Sigmoid colon (tissue), 7 donors: Measurements from ENCODE around the gene RUNX1. TPM values are rescaled to one million over a fixed set of nuclear protein-coding genes. Genes with fewer than 3 reads are reported as not detected.

ENCODE experiments used
- DNase-seq: peaks from one replicate; pipeline ENCODE4 v3.0.0-alpha.2; 2019
- H3K27ac ChIP-seq, 4 donors: fragments of 200-600 bp; sonication (generic); one replicate each; pipeline ENCODE4 v1.5.1; 2016 to 2019; ENCODE audit warnings: mild to moderate bottlenecking in 1 of 4
- H3K27me3 ChIP-seq, 3 donors: fragments of 200-600 bp; sonication (generic); one replicate each; pipeline ENCODE4 v1.5.1; 2019; ENCODE audit warnings: mild to moderate bottlenecking in 1 of 3
- H3K36me3 ChIP-seq, 4 donors: fragments of 200-600 bp; sonication (generic); one replicate each; pipeline ENCODE4 v1.5.1; 2016 to 2019
- H3K4me1 ChIP-seq, 4 donors: fragments of 200-600 bp; sonication (generic); one replicate each; pipeline ENCODE4 v1.5.1; 2017 to 2019
- H3K4me3 ChIP-seq, 4 donors: fragments of 200-600 bp; sonication (generic); one replicate each; pipeline ENCODE4 v1.5.1; 2017 to 2019; ENCODE audit warnings: mild to moderate bottlenecking in 2 of 4, moderate library complexity in 1 of 4
- H3K9me3 ChIP-seq, 4 donors: fragments of 200-600 bp in 3 of 4; sonication (generic) in 3 of 4; one replicate each; pipeline versions ENCODE4 v1.5.1 to v1.6.1; 2013 to 2019
- EP300 ChIP-seq, 4 donors: sonication (generic); formaldehyde crosslinking; IDR thresholded peaks; one replicate each; pipeline ENCODE4 v1.6.1; 2017; ENCODE audit warnings: antibody characterized with exemption in 4 of 4
- POLR2A ChIP-seq, 2 donors: fragments of 450-650 bp; IDR thresholded peaks; one replicate each; pipeline ENCODE4 v1.6.1; 2016; ENCODE audit warnings: antibody characterized with exemption in 2 of 2, mild to moderate bottlenecking in 2 of 2, moderate library complexity in 2 of 2
- POLR2AphosphoS5 ChIP-seq, 4 donors: sonication (generic); formaldehyde crosslinking; IDR thresholded peaks; one replicate each; pipeline ENCODE4 v1.6.1; 2017; ENCODE audit warnings: antibody characterized with exemption in 4 of 4
- WGBS, 2 donors: extraction: QIAGEN DNeasy Blood & Tissue Kit; methylation state at CpG; one replicate each; pipeline ENCODE4 v1.1.7; 2013; 5-methylcytosine and 5-hydroxymethylcytosine counted together
- intact Hi-C: fragments of 100-400 bp; cut with DNase I; formaldehyde crosslinking; loops from one replicate; pipeline ENCODE4 v1.15.1; 2023
- polyA plus RNA-seq, 3 donors: library from polyadenylated mRNA; stranded (reverse); fragments of 200-250 nt; gene quantifications; one replicate each; pipeline ENCODE4 v1.2.3, GENCODE V29; 2013
- total RNA-seq, 4 donors: library from RNA; depleted of rRNA; stranded (reverse); fragments of >200 nt; gene quantifications; one replicate each; pipeline ENCODE4 v1.1.0, GENCODE V29; 2016
- TF ChIP-seq, protein P1 (sequence below), 4 experiments: fragments of 450-650 bp in 3 of 4; fragments of 200-600 bp in 1 of 4; IDR thresholded peaks; one replicate each; pipeline ENCODE4 v1.5.1; 2016 to 2019; ENCODE audit warnings: antibody characterized with exemption in 4 of 4, mild to moderate bottlenecking in 3 of 4, moderate library complexity in 2 of 4
- donor health status: healthy with polysubstance abuse.
- donor health status: Bipolar disorder and iron deficiency.
- donor health status: healthy.

RUNX1 gene
- total and polyA plus RNA-seq, 7 donors: 2.8 to 23.3 (median 7.5) TPM

DNA sequence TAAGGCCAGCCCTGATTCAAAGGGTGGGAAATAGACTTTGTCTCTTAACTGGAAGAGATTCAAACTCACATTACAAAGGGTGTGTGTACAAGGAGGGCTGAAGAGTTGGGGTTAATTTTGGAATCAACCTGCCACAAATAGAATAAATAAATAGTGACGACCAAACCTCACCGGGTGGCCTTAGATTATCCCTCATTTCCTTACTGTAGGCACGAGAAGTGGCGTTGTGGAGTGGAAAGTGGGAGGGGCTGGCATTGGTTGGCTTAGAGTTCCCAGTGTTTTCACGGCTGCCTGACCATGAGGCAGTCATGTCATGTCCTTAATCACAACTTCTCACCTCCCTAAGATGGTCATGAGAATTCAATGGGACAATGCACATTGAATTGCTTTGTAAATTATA lies 21.3 kb upstream of the RUNX1 start:
- intact Hi-C loops: no loop called here
- no peak overlapping the region for H3K4me3 ChIP-seq
- H3K27ac ChIP-seq: no peak overlapping the region
- no peak for TF ChIP-seq POLR2A (IDR thresholded peaks at IDR 0.05)
- TF ChIP-seq POLR2AphosphoS5 (IDR thresholded peaks at IDR 0.05): no peak
- TF ChIP-seq, protein P1, sequence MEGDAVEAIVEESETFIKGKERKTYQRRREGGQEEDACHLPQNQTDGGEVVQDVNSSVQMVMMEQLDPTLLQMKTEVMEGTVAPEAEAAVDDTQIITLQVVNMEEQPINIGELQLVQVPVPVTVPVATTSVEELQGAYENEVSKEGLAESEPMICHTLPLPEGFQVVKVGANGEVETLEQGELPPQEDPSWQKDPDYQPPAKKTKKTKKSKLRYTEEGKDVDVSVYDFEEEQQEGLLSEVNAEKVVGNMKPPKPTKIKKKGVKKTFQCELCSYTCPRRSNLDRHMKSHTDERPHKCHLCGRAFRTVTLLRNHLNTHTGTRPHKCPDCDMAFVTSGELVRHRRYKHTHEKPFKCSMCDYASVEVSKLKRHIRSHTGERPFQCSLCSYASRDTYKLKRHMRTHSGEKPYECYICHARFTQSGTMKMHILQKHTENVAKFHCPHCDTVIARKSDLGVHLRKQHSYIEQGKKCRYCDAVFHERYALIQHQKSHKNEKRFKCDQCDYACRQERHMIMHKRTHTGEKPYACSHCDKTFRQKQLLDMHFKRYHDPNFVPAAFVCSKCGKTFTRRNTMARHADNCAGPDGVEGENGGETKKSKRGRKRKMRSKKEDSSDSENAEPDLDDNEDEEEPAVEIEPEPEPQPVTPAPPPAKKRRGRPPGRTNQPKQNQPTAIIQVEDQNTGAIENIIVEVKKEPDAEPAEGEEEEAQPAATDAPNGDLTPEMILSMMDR (IDR thresholded peaks at IDR 0.05): no peak
- no peak for TF ChIP-seq EP300 (IDR thresholded peaks at IDR 0.05)
- no peaks in the 10 kb centered on the region for H3K27me3 ChIP-seq
- H3K9me3 ChIP-seq: peaks cover 0 to 2% (median 0%) of the 10 kb centered on the region in 4 donors
- DNase-seq: no peak
- H3K4me1 ChIP-seq: peaks cover 0 to 13% (median 9%) of the 10 kb centered on the region in 4 donors
- WGBS, 2 donors: 62 to 64% methylated on average over 5 of the region's 5 CpGs
- H3K36me3 ChIP-seq: no peaks in the 10 kb centered on the region

DNA sequence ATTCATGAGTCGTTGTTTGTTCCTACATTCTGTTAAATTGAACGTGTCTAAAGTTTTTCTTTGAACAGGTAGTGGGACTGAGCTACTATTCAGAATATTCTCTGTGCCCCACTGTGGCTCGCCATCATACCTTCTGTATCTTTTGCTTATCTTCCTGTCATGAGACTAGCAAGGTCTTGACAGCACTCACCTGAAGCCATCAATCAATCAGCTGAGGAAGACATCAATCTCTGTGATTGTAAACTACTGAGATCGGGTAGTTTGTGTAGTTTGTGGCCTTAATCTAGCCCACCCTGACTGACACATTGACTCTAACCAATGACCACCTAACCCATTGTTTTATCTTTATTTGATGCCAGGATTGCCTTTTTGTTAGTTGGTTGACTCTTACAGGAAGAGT lies 17.7 kb upstream of the RUNX1 start:
- H3K9me3 ChIP-seq: no peaks in the 10 kb centered on the region
- no peaks in the 10 kb centered on the region for H3K36me3 ChIP-seq
- 91 to 94% methylated on average over 4 of the region's 4 CpGs for WGBS, 2 donors
- H3K27ac ChIP-seq: no peak overlapping the region
- intact Hi-C loops: no loop called here
- H3K4me3 ChIP-seq: no peak overlapping the region
- DNase-seq: no peak
- TF ChIP-seq, protein P1 (IDR thresholded peaks at IDR 0.05): no peak
- TF ChIP-seq EP300 (IDR thresholded peaks at IDR 0.05): no peak
- no peak for TF ChIP-seq POLR2AphosphoS5 (IDR thresholded peaks at IDR 0.05)
- TF ChIP-seq POLR2A (IDR thresholded peaks at IDR 0.05): no peak
- no peaks in the 10 kb centered on the region for H3K27me3 ChIP-seq
- no peaks in the 10 kb centered on the region for H3K4me1 ChIP-seq

DNA sequence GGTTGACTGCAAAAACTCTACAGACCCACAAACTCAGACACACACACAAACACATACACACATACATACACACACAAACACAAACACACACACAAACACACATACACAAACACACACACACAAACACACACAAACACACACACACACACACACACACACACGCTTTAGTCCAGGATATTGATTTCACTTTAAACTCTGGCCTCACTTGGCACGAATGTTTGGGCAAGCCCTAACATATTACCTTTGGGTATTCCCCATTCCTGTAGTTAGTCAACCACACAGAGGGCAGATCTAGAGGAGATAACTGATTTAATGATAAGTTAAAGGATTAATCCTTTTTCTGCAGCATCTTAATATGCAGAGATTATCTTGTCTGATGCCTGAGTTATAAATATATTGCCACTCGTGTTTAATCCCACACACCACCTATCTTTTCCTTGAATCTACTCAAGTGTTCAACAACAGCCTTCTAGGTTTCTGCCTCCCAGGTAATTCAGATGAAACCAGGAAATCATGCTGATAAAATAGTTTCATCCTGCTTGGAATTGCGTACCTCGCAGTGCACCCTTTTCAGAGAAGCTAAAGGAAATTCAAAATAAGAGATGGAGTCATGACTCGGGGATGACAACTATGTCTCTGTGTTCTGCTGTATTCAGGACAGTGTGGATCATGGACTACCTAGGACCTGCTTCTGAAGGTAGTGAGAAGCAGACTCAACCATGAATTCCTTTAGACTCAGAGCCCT lies 14.5 kb upstream of the RUNX1 start:
- no peaks in the 10 kb centered on the region for H3K4me1 ChIP-seq
- 33 to 68% methylated on average over 6 of the region's 6 CpGs for WGBS, 2 donors

DNA sequence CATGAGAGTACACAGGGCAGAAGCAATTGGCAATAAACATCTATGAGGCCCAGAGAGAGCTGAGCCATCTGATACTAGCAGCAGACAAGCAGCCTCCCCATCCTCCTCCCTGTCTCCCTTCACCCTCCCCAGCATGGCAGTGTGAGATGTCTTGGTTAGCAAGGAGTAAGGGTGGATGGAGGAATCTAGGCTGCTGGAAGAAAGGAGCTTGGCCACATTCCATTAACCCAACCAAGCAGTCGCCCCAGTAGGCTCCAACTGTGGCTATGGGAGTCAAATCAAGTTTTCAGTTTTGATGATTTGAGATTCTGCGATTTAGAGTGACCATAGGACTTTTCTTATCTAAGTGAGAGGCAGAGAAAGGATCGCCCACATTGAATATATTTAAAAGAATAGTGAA lies 12.9 kb upstream of the RUNX1 start:
- Histone ChIP-seq H3K4me1 (no peaks in the 10 kb centered on the region), H3K27me3 (no peaks in the 10 kb centered on the region), H3K27ac (no peak overlapping the region), H3K4me3 (no peak overlapping the region), H3K36me3 (no peaks in the 10 kb centered on the region), H3K9me3 (no peaks in the 10 kb centered on the region)
- intact Hi-C loops: no loop called here
- TF ChIP-seq POLR2A (IDR thresholded peaks at IDR 0.05): no peak
- no peak for TF ChIP-seq EP300 (IDR thresholded peaks at IDR 0.05)
- no peak for TF ChIP-seq POLR2AphosphoS5 (IDR thresholded peaks at IDR 0.05)
- TF ChIP-seq, protein P1 (IDR thresholded peaks at IDR 0.05): no peak
- no peak for DNase-seq
- 93 to 98% methylated on average over 3 of the region's 3 CpGs for WGBS, 2 donors

More for the DNA sequence above, 14.5 kb upstream of the RUNX1 start:
- intact Hi-C loops: no loop called here
- Histone ChIP-seq H3K27ac (no peak overlapping the region), H3K27me3 (no peaks in the 10 kb centered on the region), H3K4me3 (no peak overlapping the region), H3K9me3 (no peaks in the 10 kb centered on the region), H3K36me3 (no peaks in the 10 kb centered on the region)
- TF ChIP-seq POLR2A (IDR thresholded peaks at IDR 0.05) (no peak), POLR2AphosphoS5 (IDR thresholded peaks at IDR 0.05) (no peak)
- DNase-seq: no peak

DNA sequence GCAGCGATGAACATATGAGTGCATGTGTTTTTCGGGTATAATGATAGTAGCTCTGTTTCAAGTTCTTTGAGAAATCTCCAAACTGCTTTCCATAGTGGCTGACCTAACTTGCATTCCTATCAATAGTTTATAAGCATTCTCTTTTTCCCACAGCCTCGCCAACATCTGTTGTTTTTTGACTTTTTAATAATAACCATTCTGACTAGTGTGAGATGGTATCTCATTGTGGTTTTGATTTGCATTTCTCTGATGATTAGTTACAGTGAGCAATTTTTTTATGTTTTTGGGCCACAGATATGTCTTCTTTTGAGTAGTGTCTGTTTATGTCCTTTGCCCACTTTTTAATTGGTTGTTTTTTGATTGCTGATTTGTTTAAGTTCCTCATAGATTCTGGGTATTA lies 10.6 kb upstream of the RUNX1 start:
- intact Hi-C loops: no loop called here
- H3K9me3 ChIP-seq: no peaks in the 10 kb centered on the region
- TF ChIP-seq POLR2AphosphoS5 (IDR thresholded peaks at IDR 0.05) (no peak), POLR2A (IDR thresholded peaks at IDR 0.05) (no peak), EP300 (IDR thresholded peaks at IDR 0.05) (no peak)
- TF ChIP-seq, protein P1 (IDR thresholded peaks at IDR 0.05): no peak
- H3K27ac ChIP-seq: no peak overlapping the region
- H3K4me3 ChIP-seq: no peak overlapping the region
- H3K27me3 ChIP-seq: no peaks in the 10 kb centered on the region
- DNase-seq: no peak
- H3K4me1 ChIP-seq: peaks cover 0 to 2% (median 1%) of the 10 kb centered on the region in 4 donors
- H3K36me3 ChIP-seq: no peaks in the 10 kb centered on the region
- 90 to 99% methylated on average over 3 of the region's 3 CpGs for WGBS, 2 donors
